Neural cell (in vitro differentiated cells): ENCODE data around the gene TSPAN4. TPM values are rescaled to one million over a fixed set of nuclear protein-coding genes. Genes with fewer than 3 reads are reported as not detected.

Experiments
- H2AFZ ChIP-seq: fragments of 200-600, 300-800 bp; sonication (generic), shearing (Covaris generic); 2 replicates; pipeline ENCODE4 v1.6.0; 2014; ENCODE audit warnings: low read depth, mild to moderate bottlenecking, antibody characterized with exemption, low read length, moderate library complexity
- H3F3A ChIP-seq: fragments of 200-600 bp; shearing (Covaris generic); 2 replicates; pipeline ENCODE4 v1.6.1; 2016; ENCODE audit warnings: mild to moderate bottlenecking, moderate library complexity, mixed read lengths, antibody characterized with exemption, low read length; ENCODE audit not compliant: insufficient read depth, poor library complexity, severe bottlenecking
- H3K27ac ChIP-seq: fragments of 200-600, 300-800 bp; sonication (generic), shearing (Covaris generic); 2 replicates; pipeline ENCODE4 v1.5.1; 2014; ENCODE audit warnings: mild to moderate bottlenecking, low read length, moderate library complexity
- H3K27me3 ChIP-seq: fragments of 300-800, 200-600 bp; sonication (generic), shearing (Covaris generic); 2 replicates; pipeline ENCODE4 v1.6.0; 2014; ENCODE audit warnings: mild to moderate bottlenecking, low read depth, low read length, moderate library complexity; ENCODE audit not compliant: insufficient read depth
- H3K36me3 ChIP-seq: fragments of 300-800, 200-600 bp; sonication (generic), shearing (Covaris generic); 2 replicates; pipeline ENCODE4 v1.5.1; 2014; ENCODE audit warnings: mild to moderate bottlenecking, antibody characterized with exemption, low read length, moderate library complexity; ENCODE audit not compliant: insufficient read depth
- H3K4me2 ChIP-seq: fragments of 300-800, 200-600 bp; sonication (generic), shearing (Covaris generic); 2 replicates; pipeline ENCODE4 v1.6.0; 2014; ENCODE audit warnings: mild to moderate bottlenecking, low read length
- H3K4me3 ChIP-seq: fragments of 300-800, 200-600 bp; sonication (generic), shearing (Covaris generic); 2 replicates; pipeline ENCODE4 v1.5.1; 2014; ENCODE audit warnings: mild to moderate bottlenecking, low read length, moderate library complexity
- H3K79me2 ChIP-seq: fragments of 200-600 bp; shearing (Covaris generic); replicated peaks from 2 replicates; pipeline ENCODE4 v1.6.0; 2014; ENCODE audit warnings: mild to moderate bottlenecking, low read length, moderate library complexity; ENCODE audit not compliant: insufficient read depth
- H3K9ac ChIP-seq: fragments of 300-800, 200-600 bp; sonication (generic), shearing (Covaris generic); 2 replicates; pipeline ENCODE4 v1.6.1; 2016; ENCODE audit warnings: mild to moderate bottlenecking, low read length, mixed read lengths
- H3K9me2 ChIP-seq: fragments of 200-600 bp; shearing (Covaris generic); 2 replicates; pipeline ENCODE4 v1.6.1; 2016; ENCODE audit warnings: mild to moderate bottlenecking, low read length, mixed read lengths; ENCODE audit not compliant: insufficient read depth
- H3K9me3 ChIP-seq: fragments of 200-600, 300-800 bp; sonication (generic), shearing (Covaris generic); 2 replicates; pipeline ENCODE4 v1.6.1; 2016; ENCODE audit warnings: mild to moderate bottlenecking, mixed run types, low read length, moderate library complexity, mixed read lengths
- H4K20me1 ChIP-seq: fragments of 200-600 bp; shearing (Covaris generic); 2 replicates; pipeline ENCODE4 v1.6.1; 2016; ENCODE audit warnings: mild to moderate bottlenecking, mixed run types; ENCODE audit not compliant: insufficient read depth
- CTCF ChIP-seq: fragments of 450-650 bp; IDR thresholded peaks from 2 replicates; pipeline ENCODE4 v1.5.1; 2014; ENCODE audit warnings: antibody characterized with exemption, mild to moderate bottlenecking, moderate library complexity; ENCODE audit not compliant: poor library complexity, severe bottlenecking
- EP300 ChIP-seq: fragments of 450-650 bp; conservative IDR thresholded peaks from 2 replicates; pipeline ENCODE4 v1.6.1; 2014; ENCODE audit warnings: antibody characterized with exemption, mild to moderate bottlenecking, moderate library complexity; ENCODE audit not compliant: poor library complexity, severe bottlenecking
- EZH2 ChIP-seq: fragments of 200-600, 300-800 bp; shearing (Covaris generic), sonication (generic); IDR thresholded peaks from 2 replicates; pipeline ENCODE4 v1.6.1; 2014; ENCODE audit warnings: antibody characterized with exemption, low read length, borderline replicate concordance, mild to moderate bottlenecking; ENCODE audit not compliant: insufficient read depth, poor library complexity, severe bottlenecking
- MXI1 ChIP-seq: fragments of 450-650 bp; conservative IDR thresholded peaks from 2 replicates; pipeline ENCODE4 v1.6.1; 2014; ENCODE audit warnings: antibody characterized with exemption, mild to moderate bottlenecking; ENCODE audit not compliant: poor library complexity, severe bottlenecking
- POLR2AphosphoS5 ChIP-seq: IDR thresholded peaks from 2 replicates; pipeline ENCODE4 v1.6.1; 2012
- RAD21 ChIP-seq: fragments of 450-650 bp; conservative IDR thresholded peaks from 2 replicates; pipeline ENCODE4 v1.6.1; 2014; ENCODE audit warnings: antibody characterized with exemption, mild to moderate bottlenecking, moderate library complexity
- REST ChIP-seq: IDR thresholded peaks from 2 replicates; pipeline ENCODE4 v1.6.1; 2012; ENCODE audit warnings: borderline replicate concordance
- SMC3 ChIP-seq: fragments of 450-650 bp; conservative IDR thresholded peaks from 2 replicates; pipeline ENCODE4 v1.6.1; 2014; ENCODE audit warnings: antibody characterized with exemption, mild to moderate bottlenecking, moderate library complexity; ENCODE audit not compliant: poor library complexity
- TAF1 ChIP-seq: IDR thresholded peaks from 2 replicates; pipeline ENCODE4 v1.6.1; 2012; ENCODE audit warnings: low read depth
- polyA plus RNA-seq: library from polyadenylated mRNA; depleted of rRNA; stranded (reverse); fragments of >200 nt; gene quantifications from 2 replicates; pipeline ENCODE4 v1.2.3, GENCODE V29; 2014
- small RNA-seq, 3 experiments: library from RNA; depleted of rRNA; stranded (forward); fragments of <200 nt; gene quantifications; one replicate each; pipeline ENCODE3, GENCODE V24; 2012

TSPAN4 gene
- polyA plus RNA-seq, 1 donor from 2014 or later, result 68.1 TPM

GRCh38 chr11:914204-914603 lies 71.6 kb downstream of the TSPAN4 start:
- no peak overlapping the region for H3K4me2 ChIP-seq
- no peaks in the 10 kb centered on the region for H3K9me3 ChIP-seq
- no peak overlapping the region for H3K27ac ChIP-seq
- H3K9me2 ChIP-seq, result no peaks in the 10 kb centered on the region
- no peaks in the 10 kb centered on the region for H3K27me3 ChIP-seq
- H3F3A ChIP-seq, result no peaks in the 10 kb centered on the region
- no peaks in the 10 kb centered on the region for H3K36me3 ChIP-seq
- no peaks in the 10 kb centered on the region for H4K20me1 ChIP-seq
- no peak overlapping the region for H2AFZ ChIP-seq
- TF ChIP-seq REST (no peak), RAD21 (no peak), POLR2AphosphoS5 (no peak), SMC3 (no peak), CTCF (no peak), MXI1 (no peak), EP300 (no peak), TAF1 (no peak), EZH2 (no peak)
- peaks cover 10% of the 10 kb centered on the region for H3K79me2 ChIP-seq
- no peak overlapping the region for H3K4me3 ChIP-seq
- H3K9ac ChIP-seq, result no peak overlapping the region

- H3K9me3 ChIP-seq, result no peaks in the 10 kb centered on the region
- no peaks in the 10 kb centered on the region for H3F3A ChIP-seq
- H4K20me1 ChIP-seq, result no peaks in the 10 kb centered on the region
- no peak overlapping the region for H3K4me2 ChIP-seq
- no peak for TF ChIP-seq TAF1
- TF ChIP-seq RAD21, result no peak
- no peak for TF ChIP-seq CTCF
- no peaks in the 10 kb centered on the region for H3K27me3 ChIP-seq
- no peaks in the 10 kb centered on the region for H3K9me2 ChIP-seq
- no peak overlapping the region for H3K27ac ChIP-seq
- H3K79me2 ChIP-seq, result peaks cover 3% of the 10 kb centered on the region
- no peak overlapping the region for H3K9ac ChIP-seq
- no peaks in the 10 kb centered on the region for H3K36me3 ChIP-seq
- no peak overlapping the region for H2AFZ ChIP-seq
- no peak overlapping the region for H3K4me3 ChIP-seq
These were observed 72.3 kb downstream of the TSPAN4 start for GRCh38 chr11:914747-915501.

Small RNA genes lying within 50 kb of the gene (small RNA-seq; reads per million reads assigned to genes)
- 0 reads per million in 3 experiments for gene SNORA52

Other genes starting within 250 kb of the TSPAN4 start
- gene IRF7, start 226.9 kb upstream of the TSPAN4 start, polyA plus RNA-seq, result 1.1 and 4.6 TPM in 2 replicates
- gene CDHR5, start 217.9 kb upstream of the TSPAN4 start, polyA plus RNA-seq, result not detected in 2 replicates
- gene SCT, start 215.7 kb upstream of the TSPAN4 start, polyA plus RNA-seq, result not detected in 2 replicates
- 0.86 TPM in 1 of 2 replicates, not detected in the other for gene DRD4, start 205.6 kb upstream of the TSPAN4 start, polyA plus RNA-seq
- gene DEAF1, start 147.6 kb upstream of the TSPAN4 start, polyA plus RNA-seq, result 87.6 and 94.9 TPM in 2 replicates
- gene TMEM80, start 147.0 kb upstream of the TSPAN4 start, polyA plus RNA-seq, result 23.1 and 30.9 TPM in 2 replicates
- 3.5 and 7.5 TPM in 2 replicates for gene EPS8L2, start 136.6 kb upstream of the TSPAN4 start, polyA plus RNA-seq
- 156 and 158 TPM in 2 replicates for gene TALDO1, start 95.4 kb upstream of the TSPAN4 start, polyA plus RNA-seq
- gene GATD1, start 65.4 kb upstream of the TSPAN4 start, polyA plus RNA-seq, result 131 and 146 TPM in 2 replicates
- 11.8 and 16.2 TPM in 2 replicates for gene CEND1, start 52.8 kb upstream of the TSPAN4 start, polyA plus RNA-seq
- gene SLC25A22, start 44.6 kb upstream of the TSPAN4 start, polyA plus RNA-seq, result 40.9 and 66.4 TPM in 2 replicates
- 13.3 and 34.9 TPM in 2 replicates for gene PIDD1, start 37.6 kb upstream of the TSPAN4 start, polyA plus RNA-seq
- gene RPLP2, start 32.9 kb upstream of the TSPAN4 start, polyA plus RNA-seq, result 147 and 167 TPM in 2 replicates
- gene PNPLA2, start 23.9 kb upstream of the TSPAN4 start, polyA plus RNA-seq, result 7.3 and 7.8 TPM in 2 replicates
- gene CRACR2B, start 14.9 kb upstream of the TSPAN4 start, polyA plus RNA-seq, result 1.2 and 6.5 TPM in 2 replicates
- gene CD151, start 9.9 kb upstream of the TSPAN4 start, polyA plus RNA-seq, result 70.8 and 80.1 TPM in 2 replicates
- 50.6 and 62.3 TPM in 2 replicates for gene POLR2L, start 323 bp upstream of the TSPAN4 start, polyA plus RNA-seq
- 51.2 and 81.3 TPM in 2 replicates for gene CHID1, start 68.0 kb downstream of the TSPAN4 start, polyA plus RNA-seq
- 46.5 and 46.8 TPM in 2 replicates for gene AP2A2, start 83.0 kb downstream of the TSPAN4 start, polyA plus RNA-seq
- not detected in 2 replicates for gene MUC6, start 193.9 kb downstream of the TSPAN4 start, polyA plus RNA-seq
- gene MUC2, start 232.0 kb downstream of the TSPAN4 start, polyA plus RNA-seq, result not detected in 2 replicates